ENCODE data around the gene POU2AF2. TPM values are rescaled to one million over a fixed set of nuclear protein-coding genes. Genes with fewer than 3 reads are reported as not detected.

The POU2AF2 gene
- total and polyA plus RNA-seq, 2 donors (not counting 3 experiments of a cell fraction or from before 2014, with no cell fraction given) = not detected

DNA sequence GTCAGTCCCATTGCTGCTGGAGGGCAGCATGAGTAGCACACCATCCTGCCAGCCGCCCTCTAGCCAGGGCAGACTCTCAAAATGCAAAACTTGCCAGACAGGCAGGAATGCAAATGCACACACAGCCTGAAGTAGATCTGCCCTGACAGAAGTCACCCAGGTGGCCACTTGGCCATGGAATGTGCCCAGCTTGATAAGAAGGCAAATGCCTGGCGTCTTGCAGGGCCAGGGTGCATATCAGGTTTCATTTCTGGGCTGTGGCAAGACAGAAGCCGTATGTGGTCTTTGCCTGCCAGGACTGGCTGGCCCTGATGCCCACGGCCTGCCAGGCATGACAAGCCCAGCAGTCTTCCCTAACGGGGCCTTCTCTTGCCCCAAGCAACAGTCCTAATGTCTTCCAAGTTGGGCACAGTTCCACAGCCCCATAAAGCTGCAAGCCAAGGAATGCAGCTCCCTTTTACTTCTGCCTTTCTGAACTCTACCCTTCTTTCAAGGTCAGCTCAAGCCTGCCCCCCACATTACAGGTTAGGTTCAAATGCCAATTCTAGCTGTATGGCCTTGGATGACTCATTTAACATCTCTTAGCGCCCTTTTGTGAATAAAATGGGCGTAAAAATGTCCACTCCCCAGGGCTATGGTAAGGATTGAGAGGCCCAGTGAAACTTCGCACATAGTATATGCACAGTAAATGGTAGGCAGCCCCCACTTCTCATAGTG lies 82.5 kb downstream of the POU2AF2 start:
- no peak overlapping the region for H3K9ac ChIP-seq (replicated peaks; ENCODE audit: extremely low read depth, insufficient read depth, low read length)
- no peak overlapping the region for H3K4me3 ChIP-seq (replicated peaks in 1 of 3; ENCODE audit: insufficient read depth in 1 of 3, low read depth in 1 of 3, low read length in 3 of 3)
- no peak for FAIRE-seq
- no peaks in the 10 kb centered on the region for H3K4me1 ChIP-seq (ENCODE audit: control insufficient read depth, extremely low read depth, insufficient read depth, low read length)
- intact Hi-C loops (cut with micrococcal nuclease) (no loop called here), dilution Hi-C loops (cut with MboI; ENCODE audit: extremely low pct_ligation_motif_present, low sequenced_read_pairs) (no loop called here)
- DNase-seq (ENCODE audit: low read depth, low spot score) = no peak
- TF ChIP-seq MYC (IDR thresholded peaks at IDR 0.05; ENCODE audit: low read depth, low read length) (no peak), FOS (IDR thresholded peaks at IDR 0.05; ENCODE audit: borderline replicate concordance, insufficient read depth, low read length) (no peak), EZH2 (IDR thresholded peaks at IDR 0.05; ENCODE audit: borderline replicate concordance, low read depth, low read length, severe bottlenecking) (no peak), POLR2A (IDR thresholded peaks at IDR 0.05; ENCODE audit: low read depth, low read length) (no peak), JUN (IDR thresholded peaks at IDR 0.05; ENCODE audit: borderline replicate concordance, insufficient read depth, insufficient read length, low read depth) (no peak), POLR2AphosphoS5 (IDR thresholded peaks at IDR 0.05; ENCODE audit: insufficient read depth, low read depth, low read length) (no peak), GATA2 (IDR thresholded peaks at IDR 0.05; ENCODE audit: insufficient read depth, insufficient read length, low read depth, low read length) (no peak)
- TF ChIP-seq, protein P1, sequence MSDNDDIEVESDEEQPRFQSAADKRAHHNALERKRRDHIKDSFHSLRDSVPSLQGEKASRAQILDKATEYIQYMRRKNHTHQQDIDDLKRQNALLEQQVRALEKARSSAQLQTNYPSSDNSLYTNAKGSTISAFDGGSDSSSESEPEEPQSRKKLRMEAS (IDR thresholded peaks at IDR 0.05; ENCODE audit: insufficient read depth, insufficient read length) = no peak
- TF ChIP-seq, protein P2, sequence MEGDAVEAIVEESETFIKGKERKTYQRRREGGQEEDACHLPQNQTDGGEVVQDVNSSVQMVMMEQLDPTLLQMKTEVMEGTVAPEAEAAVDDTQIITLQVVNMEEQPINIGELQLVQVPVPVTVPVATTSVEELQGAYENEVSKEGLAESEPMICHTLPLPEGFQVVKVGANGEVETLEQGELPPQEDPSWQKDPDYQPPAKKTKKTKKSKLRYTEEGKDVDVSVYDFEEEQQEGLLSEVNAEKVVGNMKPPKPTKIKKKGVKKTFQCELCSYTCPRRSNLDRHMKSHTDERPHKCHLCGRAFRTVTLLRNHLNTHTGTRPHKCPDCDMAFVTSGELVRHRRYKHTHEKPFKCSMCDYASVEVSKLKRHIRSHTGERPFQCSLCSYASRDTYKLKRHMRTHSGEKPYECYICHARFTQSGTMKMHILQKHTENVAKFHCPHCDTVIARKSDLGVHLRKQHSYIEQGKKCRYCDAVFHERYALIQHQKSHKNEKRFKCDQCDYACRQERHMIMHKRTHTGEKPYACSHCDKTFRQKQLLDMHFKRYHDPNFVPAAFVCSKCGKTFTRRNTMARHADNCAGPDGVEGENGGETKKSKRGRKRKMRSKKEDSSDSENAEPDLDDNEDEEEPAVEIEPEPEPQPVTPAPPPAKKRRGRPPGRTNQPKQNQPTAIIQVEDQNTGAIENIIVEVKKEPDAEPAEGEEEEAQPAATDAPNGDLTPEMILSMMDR (IDR thresholded peaks at IDR 0.05; ENCODE audit: extremely low read depth in 1 of 2, insufficient read depth in 1 of 2, low read depth in 1 of 2, low read length in 2 of 2) = no peak
- no peaks in the 10 kb centered on the region for H3K79me2 ChIP-seq (ENCODE audit: control insufficient read depth, insufficient read depth, low read length)
- H3K9me1 ChIP-seq (replicated peaks; ENCODE audit: control insufficient read depth, extremely low read depth, insufficient read depth, low read length) = no peaks in the 10 kb centered on the region
- H3K9me3 ChIP-seq (replicated peaks; ENCODE audit: control insufficient read depth, insufficient read depth, low read length) = no peaks in the 10 kb centered on the region
- no peaks in the 10 kb centered on the region for H4K20me1 ChIP-seq (replicated peaks; ENCODE audit: control insufficient read depth, extremely low read depth, insufficient read depth, low read length)
- no peak overlapping the region for H3K4me2 ChIP-seq (ENCODE audit: insufficient read depth, low read length)
- H3K36me3 ChIP-seq (ENCODE audit: control insufficient read depth in 2 of 2, extremely low read depth in 1 of 2, insufficient read depth in 2 of 2, low read length in 2 of 2) = no peaks in the 10 kb centered on the region
- H2AFZ ChIP-seq (ENCODE audit: low read depth, low read length) = no peak overlapping the region
- ChIA-PET CTCF (no interaction called here), POLR2A (no interaction called here)
- no TSS peak for BruUV-seq (replicated peaks)
- no peaks in the 10 kb centered on the region for H3K27me3 ChIP-seq (ENCODE audit: control insufficient read depth in 2 of 2, insufficient read depth in 2 of 2, low read length in 2 of 2)
- no peak overlapping the region for H3K27ac ChIP-seq (ENCODE audit: insufficient read depth, low read depth, low read length)

Data from endothelial cell of umbilical vein (primary cell).